ENCODE measurements around the gene SLC25A21. TPM values are rescaled to one million over a fixed set of nuclear protein-coding genes. Genes with fewer than 3 reads are reported as not detected.

SLC25A21 gene
- total and polyA plus RNA-seq, 10 of the 15 experiments (the other 5 are each of a cell fraction or from before 2014, with no cell fraction given) = 0.06 to 0.72 (median 0.17) TPM; not detected in 3

GRCh38 chr14:37032863-37033262 is 139.5 kb downstream of the SLC25A21 start:
- in situ Hi-C loops (cut with MboI) = no loop called here
- no peak overlapping the region for H3K4me3 ChIP-seq
- no peak overlapping the region for H2AFZ ChIP-seq (ENCODE audit: control insufficient read depth, low read depth, low read length)
- H3K4me2 ChIP-seq (ENCODE audit: control insufficient read depth, insufficient read depth) = no peak overlapping the region
- no peaks in the 10 kb centered on the region for H3K36me3 ChIP-seq (ENCODE audit: control insufficient read depth in 2 of 2, insufficient read depth in 2 of 2, low read length in 1 of 2)
- SMC1A ChIA-PET (ENCODE audit: uncharacterized antibody, unreplicated experiment) = no interaction called here
- ATAC-seq (no peak), FAIRE-seq (no peak), DNase-seq (ENCODE audit: low read depth, low spot score) (no peak)
- WGBS (ENCODE audit: insufficient coverage, insufficient replicate concordance, low lambda C conversion rate, missing lambda C conversion rate) = 42% methylated on average over 1 of the region's 1 CpG
- H3K9me3 ChIP-seq (replicated peaks; ENCODE audit: control insufficient read depth, insufficient read depth, low read length) = no peaks in the 10 kb centered on the region
- RAD21 ChIA-PET (ENCODE audit: unreplicated experiment) = no interaction called here
- no TSS peak for BruUV-seq (replicated peaks)
- no peaks in the 10 kb centered on the region for H3K79me2 ChIP-seq (ENCODE audit: control insufficient read depth, insufficient read depth, low read length)
- TF ChIP-seq CBX3 (IDR thresholded peaks at IDR 0.05; ENCODE audit: borderline replicate concordance, low read depth) (no peak), ZNF687 (IDR thresholded peaks at IDR 0.05) (no peak), POLR2AphosphoS5 (IDR thresholded peaks at IDR 0.05; ENCODE audit: low read length) (no peak), USF1 (IDR thresholded peaks at IDR 0.05; ENCODE audit: borderline replicate concordance, extremely low read length, insufficient read depth, low read depth, low read length) (no peak), PRDM15 (CRISPR knock-in tag; IDR thresholded peaks at IDR 0.05) (no peak), SMARCA5 (IDR thresholded peaks at IDR 0.05) (no peak), SIX5 (IDR thresholded peaks at IDR 0.05; ENCODE audit: low read depth, low read length, severe bottlenecking) (no peak), ZNF217 (IDR thresholded peaks at IDR 0.05) (no peak), MYB (IDR thresholded peaks at IDR 0.05; ENCODE audit: borderline replicate concordance, low read depth, low read length) (no peak), PBX3 (IDR thresholded peaks at IDR 0.05; ENCODE audit: insufficient replicate concordance, low read depth, low read length) (no peak), MYC (IDR thresholded peaks at IDR 0.05; ENCODE audit: insufficient read depth, insufficient read length, insufficient replicate concordance, low read length, severe bottlenecking) (no peak)
- H3K9ac ChIP-seq (ENCODE audit: control insufficient read depth, insufficient read depth, low read length) = no peak overlapping the region
- no peaks in the 10 kb centered on the region for H3K4me1 ChIP-seq (ENCODE audit: control insufficient read depth, insufficient read depth, low read length)
- H3K27ac ChIP-seq (ENCODE audit: control insufficient read depth, insufficient read depth) = no peak overlapping the region
- no peaks in the 10 kb centered on the region for H4K20me1 ChIP-seq (ENCODE audit: control insufficient read depth, insufficient read depth)
- POLR2A ChIA-PET = no interaction called here
- CTCF ChIA-PET = no interaction called here
- intact Hi-C loops (cut with micrococcal nuclease; ENCODE audit: unreplicated experiment) = no loop called here
- no peaks in the 10 kb centered on the region for H3K27me3 ChIP-seq (replicated peaks in 1 of 2; ENCODE audit: control insufficient read depth in 2 of 2, insufficient read depth in 2 of 2, low read length in 1 of 2)

Measured in GM12878 (cell line).